Thoracic aorta (tissue), 2 donors: ENCODE results near the gene XXYLT1. TPM values are rescaled to one million over a fixed set of nuclear protein-coding genes. Genes with fewer than 3 reads are reported as not detected.

Experiments used
- ATAC-seq: fragments of 150-250 bp; one replicate; pipeline ENCODE4 v1.8.0; 2017; ENCODE audit warnings: low read depth; ENCODE audit not compliant: insufficient number of reproducible peaks, low FRiP score
- DNase-seq: peaks from one replicate; pipeline ENCODE4 v3.0.0-alpha.2; 2020; ENCODE audit warnings: low spot score
- H3K27ac ChIP-seq, 2 donors: fragments of 200-600 bp; sonication (generic); 1 replicate in 1 of 2; 2 replicates in 1 of 2; pipeline ENCODE4 v1.5.1; 2016; ENCODE audit warnings: mild to moderate bottlenecking in 2 of 2, moderate library complexity in 2 of 2
- H3K27me3 ChIP-seq: fragments of 200-600 bp; sonication (generic); replicated peaks from 2 replicates; pipeline ENCODE4 v1.6.0; 2016; ENCODE audit warnings: mild to moderate bottlenecking; ENCODE audit not compliant: insufficient read depth
- H3K36me3 ChIP-seq: fragments of 200-600 bp; sonication (generic); one replicate; pipeline ENCODE4 v1.5.1; 2016
- H3K4me1 ChIP-seq, 2 donors: fragments of 200-600 bp; sonication (generic); 1 replicate in 1 of 2; 2 replicates in 1 of 2; pipeline versions ENCODE4 v1.5.1 to v1.6.0; 2016; ENCODE audit warnings: low read depth in 2 of 2, mild to moderate bottlenecking in 1 of 2; ENCODE audit not compliant: control insufficient read depth in 1 of 2
- H3K4me3 ChIP-seq: fragments of 200-600 bp; sonication (generic); 2 replicates; pipeline ENCODE4 v1.5.1; 2016; ENCODE audit warnings: mild to moderate bottlenecking
- H3K9me3 ChIP-seq: fragments of 200-600 bp; sonication (generic); 2 replicates; pipeline ENCODE4 v1.5.1; 2016
- total RNA-seq, 2 donors: library from RNA; depleted of rRNA; stranded (reverse); fragments of >200 nt; gene quantifications; one replicate each; pipeline versions ENCODE4 v1.1.0 to v1.2.3, GENCODE V29; 2016
- TF ChIP-seq, protein P1 (sequence below): fragments of 200-600 bp; sonication (generic); IDR thresholded peaks from one replicate; pipeline ENCODE4 v1.5.1; 2019; ENCODE audit warnings: antibody characterized with exemption

Gene XXYLT1
- total RNA-seq, 2 donors from 2014 or later = 17.7 to 21.2 TPM

- TF ChIP-seq, protein P1, sequence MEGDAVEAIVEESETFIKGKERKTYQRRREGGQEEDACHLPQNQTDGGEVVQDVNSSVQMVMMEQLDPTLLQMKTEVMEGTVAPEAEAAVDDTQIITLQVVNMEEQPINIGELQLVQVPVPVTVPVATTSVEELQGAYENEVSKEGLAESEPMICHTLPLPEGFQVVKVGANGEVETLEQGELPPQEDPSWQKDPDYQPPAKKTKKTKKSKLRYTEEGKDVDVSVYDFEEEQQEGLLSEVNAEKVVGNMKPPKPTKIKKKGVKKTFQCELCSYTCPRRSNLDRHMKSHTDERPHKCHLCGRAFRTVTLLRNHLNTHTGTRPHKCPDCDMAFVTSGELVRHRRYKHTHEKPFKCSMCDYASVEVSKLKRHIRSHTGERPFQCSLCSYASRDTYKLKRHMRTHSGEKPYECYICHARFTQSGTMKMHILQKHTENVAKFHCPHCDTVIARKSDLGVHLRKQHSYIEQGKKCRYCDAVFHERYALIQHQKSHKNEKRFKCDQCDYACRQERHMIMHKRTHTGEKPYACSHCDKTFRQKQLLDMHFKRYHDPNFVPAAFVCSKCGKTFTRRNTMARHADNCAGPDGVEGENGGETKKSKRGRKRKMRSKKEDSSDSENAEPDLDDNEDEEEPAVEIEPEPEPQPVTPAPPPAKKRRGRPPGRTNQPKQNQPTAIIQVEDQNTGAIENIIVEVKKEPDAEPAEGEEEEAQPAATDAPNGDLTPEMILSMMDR = no peak
- peaks cover 2 to 14% of the 10 kb centered on the region in 2 donors for H3K4me1 ChIP-seq
- H3K9me3 ChIP-seq = no peaks in the 10 kb centered on the region
- no peak overlapping the region for H3K4me3 ChIP-seq
- no peaks in the 10 kb centered on the region for H3K27me3 ChIP-seq
- no peak overlapping the region for H3K27ac ChIP-seq
- no peaks in the 10 kb centered on the region for H3K36me3 ChIP-seq
- DNase-seq = no peak
- no peak for ATAC-seq
These were observed 169.9 kb downstream of the XXYLT1 start for GRCh38 chr3:195101001-195101583.

DNA sequence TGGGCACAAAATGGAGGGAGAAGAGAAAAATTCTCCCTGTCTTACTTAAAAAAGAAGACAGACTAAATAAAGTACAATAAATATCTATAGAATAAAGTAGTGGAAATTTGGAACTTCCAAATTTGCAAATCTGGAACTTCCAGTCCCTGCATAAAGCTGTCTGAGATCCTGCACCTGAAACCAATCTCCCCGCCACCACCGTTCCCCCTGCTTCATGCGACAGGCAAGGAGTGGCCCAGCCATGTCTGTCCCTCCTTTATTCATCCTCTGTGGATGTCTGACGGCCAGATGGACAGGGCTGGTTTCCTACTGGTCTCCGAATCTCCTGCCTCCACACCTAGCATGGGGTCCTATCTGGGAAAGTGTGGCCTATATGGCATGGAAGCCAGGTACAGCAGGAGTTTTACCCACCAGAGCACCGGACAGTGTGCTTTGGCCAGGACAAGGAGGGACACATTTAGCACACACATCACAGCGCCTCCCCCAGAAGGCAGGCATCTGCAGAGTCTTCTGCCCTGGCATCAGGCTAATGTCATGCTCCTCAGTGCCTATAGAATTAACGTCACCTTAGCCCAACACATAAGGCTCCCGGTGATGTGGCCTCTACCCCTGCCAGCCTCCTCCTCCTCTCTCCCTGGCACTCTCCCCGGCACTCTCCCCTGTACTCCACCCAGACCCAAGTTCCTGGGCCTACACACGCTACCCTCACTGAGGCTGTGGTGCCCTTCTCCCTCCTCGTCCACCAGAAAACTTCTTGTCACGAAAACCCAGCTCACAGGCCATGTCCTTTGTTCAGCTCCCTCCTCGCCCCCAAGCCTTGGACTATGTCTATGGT, 170.8 kb downstream of the XXYLT1 start:
- H3K27ac ChIP-seq = no peak overlapping the region
- no peaks in the 10 kb centered on the region for H3K36me3 ChIP-seq
- H3K27me3 ChIP-seq = no peaks in the 10 kb centered on the region
- TF ChIP-seq, protein P1 = no peak
- no peak for ATAC-seq
- DNase-seq = no peak
- H3K4me1 ChIP-seq = peaks cover 2 to 14% of the 10 kb centered on the region in 2 donors
- H3K9me3 ChIP-seq = no peaks in the 10 kb centered on the region
- H3K4me3 ChIP-seq = no peak overlapping the region

DNA sequence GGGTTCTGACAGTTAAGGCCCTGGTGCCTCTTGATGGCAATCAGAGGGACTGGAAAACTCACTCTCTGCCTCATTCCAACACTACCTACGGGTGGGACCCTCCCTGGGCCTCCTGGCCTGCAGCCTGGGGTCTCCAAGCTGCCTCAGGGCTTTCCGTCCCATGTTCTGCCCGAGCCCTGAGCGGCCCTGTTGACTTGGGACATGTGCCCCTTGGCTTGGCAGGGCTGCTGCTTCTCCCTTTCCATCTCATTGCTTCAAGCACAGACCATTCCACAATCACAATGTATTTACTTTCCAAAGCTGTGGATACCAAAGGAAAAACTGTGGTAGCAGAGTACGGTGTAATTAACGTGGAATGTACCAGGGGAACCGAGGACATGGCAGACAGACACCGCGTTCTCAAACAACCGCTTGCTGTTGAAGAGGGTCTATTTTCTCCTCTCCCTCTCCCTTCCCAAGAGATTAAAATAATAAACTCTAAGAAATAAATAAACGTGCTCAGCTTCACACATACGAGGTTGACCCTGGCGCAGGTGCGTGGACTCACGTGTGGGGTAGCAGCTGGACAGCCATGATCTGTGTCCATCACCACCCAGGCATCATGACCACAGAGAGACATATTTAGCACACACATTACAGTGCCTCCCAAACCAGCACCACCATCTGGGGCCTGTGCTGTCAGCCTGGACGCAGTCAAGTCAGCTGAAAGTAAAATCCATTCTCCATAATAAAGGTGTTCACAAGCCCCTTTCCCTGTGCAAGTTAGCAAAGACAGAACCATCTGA, 172.0 kb downstream of the XXYLT1 start:
- Histone ChIP-seq H3K27me3 (no peaks in the 10 kb centered on the region), H3K4me3 (no peak overlapping the region), H3K27ac (peak overlapping the region in 1 of 2 donors; percentile 61), H3K9me3 (no peaks in the 10 kb centered on the region), H3K36me3 (no peaks in the 10 kb centered on the region), H3K4me1 (peaks cover 2 to 14% of the 10 kb centered on the region in 2 donors)
- DNase-seq = no peak
- TF ChIP-seq, protein P1 = no peak
- ATAC-seq = no peak

GRCh38 chr3:195097331-195098255, 173.4 kb downstream of the XXYLT1 start:
- no peak overlapping the region for H3K4me3 ChIP-seq
- H3K4me1 ChIP-seq = peaks cover 0 to 14% of the 10 kb centered on the region in 2 donors
- ATAC-seq (no peak), DNase-seq (no peak)
- no peak overlapping the region for H3K27ac ChIP-seq
- no peaks in the 10 kb centered on the region for H3K27me3 ChIP-seq
- no peaks in the 10 kb centered on the region for H3K36me3 ChIP-seq
- H3K9me3 ChIP-seq = no peaks in the 10 kb centered on the region
- TF ChIP-seq, protein P1 = no peak
